ENCODE measurements around the gene SOD3.
A peak's percentile ranks its signal among the peaks of the same experiment; 100 is the strongest.

The SOD3 gene

GRCh38 chr4:24795666-24796381 is 451 bp downstream of the SOD3 start:
- Histone ChIP-seq H2AFZ (peak overlapping the region; percentile 60), H3K4me2 (ENCODE audit: low read length) (peak overlapping the region; percentile 19), H3K4me3 (ENCODE audit: low read depth, low read length) (no peak overlapping the region), H3K27me3 (ENCODE audit: control insufficient read depth, insufficient read depth, low read length) (no peaks in the 10 kb centered on the region), H3K9me3 (ENCODE audit: control insufficient read depth, low read length) (no peaks in the 10 kb centered on the region), H3K9ac (no peak overlapping the region), H3K4me1 (no peaks in the 10 kb centered on the region), H3K27ac (peak overlapping the region; percentile 11), H3K79me2 (no peaks in the 10 kb centered on the region), H3K36me3 (ENCODE audit: control insufficient read depth, insufficient read depth, low read length) (no peaks in the 10 kb centered on the region)
- TF ChIP-seq, protein P1, sequence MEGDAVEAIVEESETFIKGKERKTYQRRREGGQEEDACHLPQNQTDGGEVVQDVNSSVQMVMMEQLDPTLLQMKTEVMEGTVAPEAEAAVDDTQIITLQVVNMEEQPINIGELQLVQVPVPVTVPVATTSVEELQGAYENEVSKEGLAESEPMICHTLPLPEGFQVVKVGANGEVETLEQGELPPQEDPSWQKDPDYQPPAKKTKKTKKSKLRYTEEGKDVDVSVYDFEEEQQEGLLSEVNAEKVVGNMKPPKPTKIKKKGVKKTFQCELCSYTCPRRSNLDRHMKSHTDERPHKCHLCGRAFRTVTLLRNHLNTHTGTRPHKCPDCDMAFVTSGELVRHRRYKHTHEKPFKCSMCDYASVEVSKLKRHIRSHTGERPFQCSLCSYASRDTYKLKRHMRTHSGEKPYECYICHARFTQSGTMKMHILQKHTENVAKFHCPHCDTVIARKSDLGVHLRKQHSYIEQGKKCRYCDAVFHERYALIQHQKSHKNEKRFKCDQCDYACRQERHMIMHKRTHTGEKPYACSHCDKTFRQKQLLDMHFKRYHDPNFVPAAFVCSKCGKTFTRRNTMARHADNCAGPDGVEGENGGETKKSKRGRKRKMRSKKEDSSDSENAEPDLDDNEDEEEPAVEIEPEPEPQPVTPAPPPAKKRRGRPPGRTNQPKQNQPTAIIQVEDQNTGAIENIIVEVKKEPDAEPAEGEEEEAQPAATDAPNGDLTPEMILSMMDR (IDR thresholded peaks at IDR 0.05) = no peak

GRCh38 chr4:24796620-24797019 is 1.2 kb downstream of the SOD3 start:
- no peaks in the 10 kb centered on the region for H3K4me1 ChIP-seq
- TF ChIP-seq, protein P1 (IDR thresholded peaks at IDR 0.05) = no peak
- H3K36me3 ChIP-seq (ENCODE audit: control insufficient read depth, insufficient read depth, low read length) = no peaks in the 10 kb centered on the region
- no peak overlapping the region for H3K9ac ChIP-seq
- no peaks in the 10 kb centered on the region for H3K9me3 ChIP-seq (ENCODE audit: control insufficient read depth, low read length)
- no peaks in the 10 kb centered on the region for H3K79me2 ChIP-seq
- H2AFZ ChIP-seq = no peak overlapping the region
- H3K4me2 ChIP-seq (ENCODE audit: low read length) = no peak overlapping the region
- no peaks in the 10 kb centered on the region for H3K27me3 ChIP-seq (ENCODE audit: control insufficient read depth, insufficient read depth, low read length)
- H3K4me3 ChIP-seq (ENCODE audit: low read depth, low read length) = no peak overlapping the region
- H3K27ac ChIP-seq = no peak overlapping the region

GRCh38 chr4:24798036-24798610 is 2.8 kb downstream of the SOD3 start:
- H3K4me1 ChIP-seq = no peaks in the 10 kb centered on the region

DNA sequence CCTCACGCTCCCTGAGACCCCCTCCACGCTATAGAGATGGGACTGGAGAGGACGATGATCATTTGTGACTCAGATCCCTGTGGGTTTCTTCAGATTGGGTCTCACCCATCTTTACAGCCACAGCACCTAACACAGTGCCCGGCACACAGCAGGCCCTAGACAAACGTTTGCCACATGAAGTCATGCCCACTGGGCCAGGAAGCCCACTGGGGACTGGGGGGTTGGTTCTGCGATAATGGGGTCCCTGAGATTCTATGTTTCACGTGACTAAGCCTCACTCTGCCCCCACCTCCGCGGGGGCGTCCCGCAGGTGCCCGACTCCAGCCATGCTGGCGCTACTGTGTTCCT is 3.8 kb downstream of the SOD3 start:
- no peak overlapping the region for H3K4me2 ChIP-seq (ENCODE audit: low read length)
- no peak overlapping the region for H3K27ac ChIP-seq
- H3K27me3 ChIP-seq (ENCODE audit: control insufficient read depth, insufficient read depth, low read length) = no peaks in the 10 kb centered on the region
- H3K79me2 ChIP-seq = no peaks in the 10 kb centered on the region
- H3K4me1 ChIP-seq = no peaks in the 10 kb centered on the region
- no peak overlapping the region for H3K4me3 ChIP-seq (ENCODE audit: low read depth, low read length)
- H2AFZ ChIP-seq = no peak overlapping the region
- H3K9ac ChIP-seq = no peak overlapping the region
- H3K36me3 ChIP-seq (ENCODE audit: control insufficient read depth, insufficient read depth, low read length) = no peaks in the 10 kb centered on the region
- TF ChIP-seq, protein P1 (IDR thresholded peaks at IDR 0.05) = no peak
- H3K9me3 ChIP-seq (ENCODE audit: control insufficient read depth, low read length) = no peaks in the 10 kb centered on the region

More at GRCh38 chr4:24798036-24798610, 2.8 kb downstream of the SOD3 start:
- TF ChIP-seq, protein P1 (IDR thresholded peaks at IDR 0.05) = no peak
- Histone ChIP-seq H3K27ac (no peak overlapping the region), H2AFZ (no peak overlapping the region), H3K36me3 (ENCODE audit: control insufficient read depth, insufficient read depth, low read length) (no peaks in the 10 kb centered on the region), H3K4me3 (ENCODE audit: low read depth, low read length) (no peak overlapping the region), H3K79me2 (no peaks in the 10 kb centered on the region), H3K27me3 (ENCODE audit: control insufficient read depth, insufficient read depth, low read length) (no peaks in the 10 kb centered on the region), H3K9ac (no peak overlapping the region), H3K4me2 (ENCODE audit: low read length) (no peak overlapping the region), H3K9me3 (ENCODE audit: control insufficient read depth, low read length) (no peaks in the 10 kb centered on the region)
